ENCODE results near the gene PEBP1.

PEBP1 gene

GRCh38 chr12:118193477-118193876, 57.6 kb downstream of the PEBP1 start:
- H3K27ac ChIP-seq (ENCODE audit: extremely low read depth, low read depth, low read length), result no peak overlapping the region
- no peak overlapping the region for H3K4me3 ChIP-seq (ENCODE audit: low read depth, low read length)
- no peaks in the 10 kb centered on the region for H3K9me3 ChIP-seq (ENCODE audit: control insufficient read depth, insufficient read depth, low read depth, low read length)
- H3K36me3 ChIP-seq (ENCODE audit: control insufficient read depth in 2 of 2, insufficient read depth in 1 of 2, low read length in 2 of 2), result peaks cover 0 to 4% of the 10 kb centered on the region in 2 experiments; a peak in 1 of 3 replicates
- ChIA-PET POLR2A (no interaction called here), CTCF (interaction anchor here (1.0 kb wide), 1 partner anchor 11 kb away, joined by 4 read pairs; no protein-coding TSS in a partner anchor)
- TF ChIP-seq ZNF121 (tag by site-specific recombination; IDR thresholded peaks at IDR 0.05), result 0 out of 2 replicates have a peak, but pooled peaks have one; percentile 58
- TF ChIP-seq EGR2 (tag by site-specific recombination; IDR thresholded peaks at IDR 0.05; ENCODE audit: low read depth), result no peak
- H3K4me1 ChIP-seq (ENCODE audit: control insufficient read depth, insufficient read depth, low read length), result peaks cover 4% of the 10 kb centered on the region; the same call in 1 of the 2 replicates

- ChIA-PET CTCF (interaction anchor here (0.8 to 1.0 kb wide), 2 partner anchors 12 kb away, joined by 4 read pairs; no protein-coding TSS in a partner anchor), POLR2A (no interaction called here)
- TF ChIP-seq ZNF510 (tag by site-specific recombination; IDR thresholded peaks at IDR 0.05; ENCODE audit: insufficient replicate concordance) (no peak), ZBTB26 (tag by site-specific recombination; optimal IDR thresholded peaks at IDR 0.05) (no peak), REPIN1 (tag by site-specific recombination; IDR thresholded peaks at IDR 0.05; ENCODE audit: low read depth) (no peak)
- Histone ChIP-seq H3K4me1 (ENCODE audit: control insufficient read depth, insufficient read depth, low read length) (peaks cover 4% of the 10 kb centered on the region; the same call in 1 of the 2 replicates), H3K36me3 (ENCODE audit: control insufficient read depth in 2 of 2, insufficient read depth in 1 of 2, low read length in 2 of 2) (peaks cover 0 to 9% of the 10 kb centered on the region in 2 experiments; a peak in 1 of 3 replicates), H3K27ac (ENCODE audit: extremely low read depth, low read depth, low read length) (no peak overlapping the region), H3K9me3 (ENCODE audit: control insufficient read depth, insufficient read depth, low read depth, low read length) (no peaks in the 10 kb centered on the region), H3K4me3 (ENCODE audit: low read depth, low read length) (no peak overlapping the region)
Observed at GRCh38 chr12:118193958-118194357, 58.0 kb downstream of the PEBP1 start.
